IPS-NIHi7 (cell line): ENCODE results near the gene TSPAN1.
A peak's percentile ranks its signal among the peaks of the same experiment; 100 is the strongest.

ENCODE experiments used
- DNase-seq: peaks from one replicate; pipeline ENCODE4 v3.0.0; 2012; ENCODE audit warnings: mixed read lengths; ENCODE audit errors: extremely low spot score

The TSPAN1 gene, protein sequence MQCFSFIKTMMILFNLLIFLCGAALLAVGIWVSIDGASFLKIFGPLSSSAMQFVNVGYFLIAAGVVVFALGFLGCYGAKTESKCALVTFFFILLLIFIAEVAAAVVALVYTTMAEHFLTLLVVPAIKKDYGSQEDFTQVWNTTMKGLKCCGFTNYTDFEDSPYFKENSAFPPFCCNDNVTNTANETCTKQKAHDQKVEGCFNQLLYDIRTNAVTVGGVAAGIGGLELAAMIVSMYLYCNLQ

DNA sequence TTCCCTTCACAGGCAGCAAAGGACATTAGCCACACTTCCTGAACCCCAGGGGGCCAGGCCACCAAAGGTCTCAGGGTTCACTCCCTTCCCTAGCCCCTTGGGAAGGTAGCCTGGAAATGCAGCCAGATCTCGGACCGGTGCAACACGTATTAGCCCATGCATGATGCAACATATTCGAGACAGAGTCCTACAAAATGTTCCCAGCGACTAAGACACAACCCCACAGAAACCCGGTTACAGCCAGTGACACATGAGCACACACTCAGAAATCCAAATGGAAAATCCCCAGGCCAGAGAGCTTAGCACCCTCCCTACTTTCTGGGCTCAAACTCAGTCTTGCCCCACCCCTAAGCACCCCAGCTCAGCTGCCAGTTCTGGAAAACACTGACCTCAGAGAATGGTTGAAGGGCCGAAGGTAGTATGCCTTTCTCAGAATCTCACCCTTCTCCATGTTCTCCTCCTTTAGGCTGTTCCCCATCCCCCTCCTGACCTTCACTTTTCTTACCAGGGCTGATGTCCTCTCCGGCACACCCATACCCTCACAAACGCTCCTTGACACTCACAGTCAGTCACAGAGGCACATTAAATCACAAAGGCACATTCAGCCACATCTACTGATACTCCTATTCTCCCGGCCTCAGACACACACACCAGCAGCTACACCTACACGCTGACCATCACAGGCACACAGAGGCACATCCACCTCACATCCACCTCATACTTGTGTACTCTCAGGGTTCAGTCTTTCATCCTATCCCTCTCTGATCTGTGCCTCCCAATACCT is at the start of gene TSPAN1:
TSPAN1 (plus strand) TSS at position 640 of the 784 bp plus-strand sequence. CDS start 6,021 bp downstream, outside the sequence.
- no peak for DNase-seq

DNA sequence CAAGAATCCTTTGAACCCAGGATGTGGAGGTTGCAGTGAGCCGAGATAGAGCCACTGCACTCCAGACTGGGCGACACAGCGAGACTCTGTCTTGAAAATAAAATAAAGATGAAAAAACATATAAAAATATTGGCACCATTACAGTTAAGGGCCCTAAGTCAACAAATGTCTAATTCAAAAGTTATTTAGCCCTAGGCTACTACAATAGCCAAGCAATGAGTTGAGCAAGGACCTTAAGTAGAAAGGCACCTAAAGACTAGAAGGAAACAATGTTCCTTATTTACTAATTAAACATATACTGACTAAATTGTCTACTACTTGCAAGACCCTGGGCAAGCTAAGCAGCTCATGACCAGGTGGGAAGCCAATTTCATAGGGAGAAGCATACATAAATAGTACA is 46.5 kb upstream of the TSPAN1 start:
- no peak for DNase-seq

- DNase-seq, result no peak
These were observed 44.8 kb upstream of the TSPAN1 start for GRCh38 chr1:46130121-46130520.

DNA sequence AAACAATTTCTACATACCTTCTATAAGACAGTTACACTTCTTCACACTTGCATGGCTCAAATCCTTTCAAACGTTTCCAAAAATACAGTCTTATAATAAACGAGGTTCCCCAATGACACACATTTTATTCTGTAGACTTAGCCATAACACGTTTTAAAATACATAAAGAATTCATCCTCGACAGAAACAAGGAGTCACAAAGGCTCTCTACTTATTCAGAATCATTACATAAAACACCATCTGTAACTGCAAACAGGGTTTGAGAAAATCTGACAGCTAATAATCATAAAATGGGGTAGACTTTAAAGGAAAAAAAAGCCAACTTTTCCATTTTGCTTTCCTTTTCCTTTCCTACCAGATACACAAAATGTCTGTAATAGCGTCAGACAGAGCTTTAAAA is 44.3 kb upstream of the TSPAN1 start:
- DNase-seq, result no peak

DNA sequence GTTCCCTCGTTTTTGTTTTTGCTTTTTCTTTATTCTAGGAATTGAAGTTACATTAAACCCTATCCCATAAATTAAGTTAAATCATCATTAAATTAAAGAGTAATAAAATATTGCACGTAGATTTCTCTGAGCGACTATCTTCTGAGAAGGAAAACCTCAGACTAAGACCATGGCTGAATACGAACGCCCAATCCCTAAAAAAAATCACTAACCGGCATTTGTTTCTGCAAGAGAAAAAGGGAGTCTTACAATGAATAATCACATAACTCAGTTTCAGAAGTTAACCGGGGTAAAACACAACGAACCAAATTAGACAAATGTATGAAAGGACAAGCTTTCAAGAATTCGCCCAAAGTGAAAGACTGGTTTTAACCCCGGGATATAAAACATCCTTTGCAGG is 43.8 kb upstream of the TSPAN1 start:
- DNase-seq, result no peak

GRCh38 chr1:46131712-46132528 is 43.0 kb upstream of the TSPAN1 start:
- peak; percentile 19 for DNase-seq

GRCh38 chr1:46132529-46133180 is 42.2 kb upstream of the TSPAN1 start, which contains the start of gene PIK3R3:
PIK3R3 (minus strand) TSS chr1:46132629; CDS start chr1:46131952, 677 bp downstream.
- DNase-seq, result peak; percentile 100

DNA sequence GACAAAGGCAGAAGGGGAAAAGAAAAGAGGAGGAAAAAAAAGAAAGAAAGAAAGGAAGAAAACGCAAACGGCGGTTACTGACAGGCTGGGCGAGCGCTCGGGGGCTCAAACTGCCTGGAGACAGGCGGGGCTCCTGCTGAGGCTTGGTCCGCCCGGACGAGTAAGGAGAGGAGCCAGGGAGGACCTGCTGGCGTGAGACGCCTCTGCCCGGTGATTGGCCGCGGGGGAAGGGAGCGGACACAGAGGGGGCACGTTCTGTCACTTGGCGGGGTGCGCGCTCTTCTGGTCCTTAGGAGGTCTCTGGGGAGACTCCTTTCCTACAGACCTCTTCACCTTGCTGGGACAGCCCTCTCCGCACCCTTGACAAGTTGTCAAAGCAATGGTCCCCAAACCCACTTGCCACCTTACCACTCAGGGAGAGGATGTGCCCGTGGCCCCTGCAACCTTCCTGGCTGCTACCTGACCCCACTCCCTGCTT is 41.7 kb upstream of the TSPAN1 start:
- peak; percentile 85 for DNase-seq

DNA sequence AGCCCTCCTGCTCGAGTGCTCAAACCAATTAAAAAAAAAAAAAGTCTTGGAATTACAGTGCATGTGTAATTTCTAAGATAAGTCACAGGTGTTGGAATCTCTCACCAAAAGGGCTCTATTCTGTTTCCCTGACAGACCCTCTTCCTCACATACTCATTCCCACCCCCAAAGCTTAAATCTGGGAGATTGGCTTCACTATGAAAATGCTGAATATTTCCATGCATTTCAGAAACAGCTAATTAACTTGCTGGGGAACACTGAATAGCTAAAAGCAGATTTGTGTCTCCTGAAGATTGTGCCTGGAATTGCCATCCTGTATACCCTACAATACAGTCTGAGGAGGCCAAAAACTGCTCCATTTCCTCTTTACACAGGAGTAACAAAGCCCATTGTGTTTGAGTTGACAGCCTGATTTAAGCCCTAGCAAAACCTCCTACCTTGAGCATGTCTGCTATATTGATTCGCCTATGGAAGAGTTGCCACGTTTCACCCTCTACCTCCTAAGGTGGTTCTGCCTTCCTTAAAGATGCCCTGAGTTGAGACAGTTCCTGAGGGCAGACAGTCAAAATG is 41.0 kb upstream of the TSPAN1 start:
- DNase-seq, result no peak

DNA sequence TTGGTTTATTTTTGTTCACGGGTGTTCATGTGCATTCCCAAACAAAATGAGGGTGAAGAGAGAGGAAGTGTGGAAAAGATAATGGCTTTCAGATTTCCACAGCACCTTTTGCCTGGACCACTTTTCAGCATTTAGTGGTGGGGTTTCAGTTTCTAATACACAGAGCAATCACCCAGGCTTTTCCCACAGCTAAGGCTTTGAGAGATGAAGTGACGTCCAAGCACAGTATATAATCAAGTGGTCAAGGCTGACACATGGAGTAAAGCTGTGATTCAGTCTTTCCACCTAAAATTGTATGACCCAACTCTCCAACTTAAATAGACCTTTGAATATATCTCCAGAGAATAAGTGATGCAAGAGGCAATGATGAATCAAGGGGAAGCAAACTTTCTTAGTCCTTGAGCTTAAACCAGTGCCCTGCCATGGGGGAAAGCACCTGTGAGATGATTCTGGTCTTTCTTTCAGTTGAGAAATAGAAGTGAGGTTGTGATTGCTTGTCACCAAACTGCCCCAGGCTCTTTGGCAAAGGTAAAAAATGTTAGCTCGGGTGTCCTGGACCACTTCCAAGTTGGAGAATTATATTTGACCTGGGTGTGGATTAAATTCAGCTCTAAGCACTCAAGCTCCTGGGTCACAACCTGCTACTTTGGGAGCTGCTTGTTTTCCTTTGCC is 40.1 kb upstream of the TSPAN1 start:
- DNase-seq, result no peak

- DNase-seq, result no peak
These were observed 38.2 kb upstream of the TSPAN1 start for GRCh38 chr1:46136711-46137110.

DNA sequence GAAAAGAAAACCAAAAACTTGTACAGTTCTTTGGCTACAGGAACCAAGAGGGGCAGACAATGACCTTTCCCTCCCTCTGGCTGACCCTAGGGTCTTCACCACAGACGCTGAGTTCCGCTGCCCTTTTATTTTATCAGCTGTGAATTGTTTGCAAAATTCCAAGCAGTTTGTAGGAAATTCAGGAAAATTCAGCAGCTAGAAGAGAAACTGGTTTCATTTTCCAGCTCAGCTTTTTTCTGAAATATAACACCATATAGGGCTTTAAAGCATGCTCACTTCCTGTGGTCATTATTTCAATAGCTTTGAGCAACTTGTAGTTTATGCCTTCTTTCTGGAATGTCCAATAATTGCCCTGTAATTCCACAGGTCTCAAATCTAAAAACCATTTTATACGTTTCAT is 37.0 kb upstream of the TSPAN1 start:
- no peak for DNase-seq

- DNase-seq, result no peak
These were observed 26.6 kb upstream of the TSPAN1 start for GRCh38 chr1:46148318-46148717.

- no peak for DNase-seq
These were observed 24.8 kb upstream of the TSPAN1 start for GRCh38 chr1:46150085-46150484.

GRCh38 chr1:46152016-46152415 is 22.9 kb upstream of the TSPAN1 start:
- no peak for DNase-seq

- no peak for DNase-seq
These were observed 21.7 kb upstream of the TSPAN1 start for GRCh38 chr1:46153228-46153627.

DNA sequence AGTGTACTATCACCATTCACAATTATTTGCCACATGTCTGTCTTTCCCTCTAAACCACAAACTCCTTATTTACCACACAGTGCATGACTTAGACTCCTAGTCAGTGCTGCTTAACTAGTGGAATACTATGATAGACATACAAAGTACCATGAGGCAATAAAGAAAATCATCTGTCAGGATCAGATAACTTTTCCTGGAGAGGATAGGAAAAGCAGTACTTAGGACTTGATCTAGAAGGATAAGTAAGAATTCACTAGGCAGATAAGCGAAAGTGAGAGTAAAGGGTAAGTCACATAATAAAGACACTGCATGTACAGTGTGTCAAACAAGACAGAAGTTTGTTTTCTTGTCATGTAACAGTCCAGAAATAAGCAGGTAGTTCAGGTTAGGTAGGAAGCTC is 21.2 kb upstream of the TSPAN1 start:
- no peak for DNase-seq

GRCh38 chr1:46157916-46158311 is 17.0 kb upstream of the TSPAN1 start:
- DNase-seq, result no peak

GRCh38 chr1:46158312-46159281 is 16.3 kb upstream of the TSPAN1 start:
- DNase-seq, result no peak

- no peak for DNase-seq
These were observed 15.4 kb upstream of the TSPAN1 start for GRCh38 chr1:46159516-46159915.
